Myocyte (in vitro differentiated cells): ENCODE results near the gene BAG1. TPM values are rescaled to one million over a fixed set of nuclear protein-coding genes. Genes with fewer than 3 reads are reported as not detected.

ENCODE experiments used
- DNase-seq: peaks from one replicate; pipeline ENCODE4 v3.0.0-alpha.2; 2012; ENCODE audit warnings: low read depth
- total RNA-seq: library from RNA; depleted of rRNA; stranded (reverse); fragments of >200 nt; gene quantifications from 2 replicates; pipeline ENCODE4 v1.2.3, GENCODE V29; 2014

BAG1 gene
- total RNA-seq, 1 donor from 2014 or later, result 74.6 TPM

- DNase-seq, result no peak
Observed at GRCh38 chr9:33220681-33221567, 43.6 kb downstream of the BAG1 start.

GRCh38 chr9:33211695-33212393 lies 52.7 kb downstream of the BAG1 start:
- no peak for DNase-seq

- DNase-seq, result no peak
Observed at GRCh38 chr9:33210006-33210715, 54.3 kb downstream of the BAG1 start.

GRCh38 chr9:33209394-33209793 lies 55.1 kb downstream of the BAG1 start:
- DNase-seq, result no peak

GRCh38 chr9:33202552-33203201 lies 61.8 kb downstream of the BAG1 start:
- DNase-seq, result peak; percentile 26

Other genes starting within 250 kb of the BAG1 start
- 123 and 142 TPM in 2 replicates for gene DNAJA1, start 239.4 kb downstream of the BAG1 start, total RNA-seq
- 19.6 and 20.3 TPM in 2 replicates for gene SMU1, start 188.0 kb downstream of the BAG1 start, total RNA-seq
- 36.5 and 39.4 TPM in 2 replicates for gene B4GALT1, start 97.4 kb downstream of the BAG1 start, total RNA-seq
- not detected in 2 replicates for gene SPINK4, start 24.5 kb downstream of the BAG1 start, total RNA-seq
- 94.4 and 97.4 TPM in 2 replicates for gene CHMP5, start 341 bp upstream of the BAG1 start, total RNA-seq
- gene NFX1, start 25.8 kb upstream of the BAG1 start, total RNA-seq, result 29.8 and 37.0 TPM in 2 replicates
- gene AQP7, start 137.9 kb upstream of the BAG1 start, total RNA-seq, result 0.10 and 0.48 TPM in 2 replicates
- gene AQP3, start 182.9 kb upstream of the BAG1 start, total RNA-seq, result 89.2 and 113 TPM in 2 replicates
- 32.3 and 33.5 TPM in 2 replicates for gene NOL6, start 209.2 kb upstream of the BAG1 start, total RNA-seq